ENCODE results near the gene ZNF629. TPM values are rescaled to one million over a fixed set of nuclear protein-coding genes. Genes with fewer than 3 reads are reported as not detected.

ZNF629 gene
- total and polyA plus RNA-seq, 8 donors: 4.5 to 8.6 (median 6.0) TPM

GRCh38 chr16:30780549-30780948 lies 6.5 kb downstream of the ZNF629 start:
- TF ChIP-seq CTCF (IDR thresholded peaks at IDR 0.05): no peak
- DNase-seq (no peak), FAIRE-seq (no peak), ATAC-seq (no peak)
- intact Hi-C loops (cut with DNase I): no loop called here
- Histone ChIP-seq H3K27ac (no peak overlapping the region), H3K9me3 (no peaks in the 10 kb centered on the region), H3K36me3 (peaks cover 0 to 14% (median 6%) of the 10 kb centered on the region in 3 donors), H3K4me3 (no peak overlapping the region), H3K4me1 (peaks cover 0 to 6% (median 0%) of the 10 kb centered on the region in 3 donors), H3K27me3 (no peaks in the 10 kb centered on the region)
- 82 to 87% methylated on average over 4 of the region's 4 CpGs for WGBS, 2 donors

GRCh38 chr16:30780021-30780420 lies 7.0 kb downstream of the ZNF629 start:
- peaks cover 0 to 7% (median 2%) of the 10 kb centered on the region in 3 donors for H3K4me1 ChIP-seq
- H3K27me3 ChIP-seq: no peaks in the 10 kb centered on the region
- H3K27ac ChIP-seq: no peak overlapping the region
- no peak for ATAC-seq
- no peak overlapping the region for H3K4me3 ChIP-seq
- WGBS, 2 donors: 84 to 94% methylated on average over 3 of the region's 3 CpGs
- no peak for FAIRE-seq
- H3K36me3 ChIP-seq: peaks cover 0 to 14% (median 6%) of the 10 kb centered on the region in 3 donors
- H3K9me3 ChIP-seq: no peaks in the 10 kb centered on the region
- intact Hi-C loops (cut with DNase I): no loop called here
- TF ChIP-seq CTCF (IDR thresholded peaks at IDR 0.05): no peak
- no peak for DNase-seq

GRCh38 chr16:30779596-30779995 lies 7.4 kb downstream of the ZNF629 start:
- Histone ChIP-seq H3K36me3 (peaks cover 0 to 14% (median 6%) of the 10 kb centered on the region in 3 donors), H3K27ac (no peak overlapping the region), H3K4me1 (peaks cover 0 to 8% (median 5%) of the 10 kb centered on the region in 3 donors), H3K27me3 (no peaks in the 10 kb centered on the region), H3K4me3 (no peak overlapping the region), H3K9me3 (no peaks in the 10 kb centered on the region)
- no peak for TF ChIP-seq CTCF (IDR thresholded peaks at IDR 0.05)
- ATAC-seq (no peak), DNase-seq (no peak), FAIRE-seq (no peak)
- WGBS, 2 donors: 89 to 93% methylated on average over 6 of the region's 6 CpGs
- intact Hi-C loops (cut with DNase I): no loop called here

GRCh38 chr16:30778549-30779244 lies 8.3 kb downstream of the ZNF629 start:
- intact Hi-C loops (cut with DNase I): no loop called here
- Histone ChIP-seq H3K4me1 (peaks cover 0 to 8% (median 5%) of the 10 kb centered on the region in 3 donors), H3K4me3 (no peak overlapping the region), H3K36me3 (peaks cover 0 to 14% (median 6%) of the 10 kb centered on the region in 3 donors), H3K27ac (no peak overlapping the region), H3K27me3 (no peaks in the 10 kb centered on the region), H3K9me3 (no peaks in the 10 kb centered on the region)
- no peak for TF ChIP-seq CTCF (IDR thresholded peaks at IDR 0.05)
- ATAC-seq: no peak
- DNase-seq: peak in 1 of 6 donors; percentile 15
- no peak for FAIRE-seq
- 89% methylated on average over 14 of the region's 14 CpGs for WGBS, 2 donors

Data from pancreas (tissue), 10 donors.